H1 (cell line): ENCODE results near the gene KCNAB3. TPM values are rescaled to one million over a fixed set of nuclear protein-coding genes. Genes with fewer than 3 reads are reported as not detected.

Experiments
- CTCF ChIA-PET: fragments of 300-600 bp; sonication (Branson Sonifier 250); formaldehyde crosslinking; loops from one replicate; lab custom pipeline; 2021; ENCODE audit not compliant: partially characterized antibody; lab: Charles Lee
- POLR2A ChIA-PET: fragments of 300-600 bp; sonication (Branson Sonifier 250); formaldehyde crosslinking; loops from one replicate; lab custom pipeline; 2021; ENCODE audit warnings: inconsistent platforms; ENCODE audit not compliant: partially characterized antibody; lab: Charles Lee
- DNase-seq, 2 experiments: peaks; one replicate each; pipeline versions ENCODE4 v3.0.0 to v3.0.0-alpha.2; 2010 to 2022; ENCODE audit warnings: low spot score in 2 of 2, low read depth in 1 of 2, mixed read lengths in 1 of 2
- FAIRE-seq: peaks from 2 replicates; lab custom pipeline; 2011; peaks lifted over from hg19 to GRCh38; lab: Jason Lieb, UNC
- H2AFZ ChIP-seq: 2 replicates; pipeline ENCODE4 v1.8.1; 2012; ENCODE audit warnings: low read length, inconsistent platforms
- H2AK5ac ChIP-seq: 2 replicates; pipeline ENCODE4 v1.6.1; 2013; ENCODE audit warnings: low read depth, low read length
- H2BK120ac ChIP-seq: replicated peaks from 2 replicates; pipeline ENCODE3; 2013; ENCODE audit warnings: low read depth, low read length, inconsistent platforms
- H2BK12ac ChIP-seq: 2 replicates; pipeline ENCODE4 v1.6.1; 2013; ENCODE audit warnings: low read depth, low read length
- H2BK15ac ChIP-seq: 2 replicates; pipeline ENCODE4 v1.6.1; 2013; ENCODE audit warnings: low read length
- H2BK20ac ChIP-seq: 2 replicates; pipeline ENCODE4 v1.6.1; 2013; ENCODE audit warnings: low read length
- H2BK5ac ChIP-seq: 2 replicates; pipeline ENCODE4 v1.6.1; 2013; ENCODE audit warnings: low read depth, low read length
- H3K14ac ChIP-seq: 2 replicates; pipeline ENCODE4 v1.6.1; 2013; ENCODE audit warnings: inconsistent platforms; ENCODE audit not compliant: insufficient read length
- H3K18ac ChIP-seq: 2 replicates; pipeline ENCODE4 v1.6.1; 2013; ENCODE audit warnings: low read length; ENCODE audit errors: extremely low read depth
- H3K23ac ChIP-seq: 2 replicates; pipeline ENCODE4 v1.6.1; 2013; ENCODE audit warnings: inconsistent platforms; ENCODE audit not compliant: insufficient read length
- H3K23me2 ChIP-seq: 2 replicates; pipeline ENCODE4 v1.6.1; 2013; ENCODE audit warnings: low read depth, low read length
- H3K27ac ChIP-seq: 2 replicates; pipeline ENCODE4 v1.6.1; 2011; ENCODE audit warnings: low read depth, low read length, inconsistent platforms
- H3K27me3 ChIP-seq, 4 experiments: replicated peaks in 1 of 4; 1 replicate in 1 of 4; 2 replicates in 3 of 4; pipeline versions ENCODE4 v1.6.1 to v1.8.1; 2011 to 2013; ENCODE audit warnings: low read length in 3 of 4, mild to moderate bottlenecking in 3 of 4, inconsistent platforms in 2 of 4, mixed read lengths in 2 of 4, moderate library complexity in 1 of 4; ENCODE audit not compliant: control insufficient read depth in 3 of 4, insufficient read depth in 3 of 4; ENCODE audit errors: extremely low read depth in 1 of 4
- H3K36me3 ChIP-seq, 4 experiments: 2 replicates each; pipeline versions ENCODE4 v1.6.1 to v1.8.1; 2011 to 2013; ENCODE audit warnings: mild to moderate bottlenecking in 4 of 4, low read length in 3 of 4, moderate library complexity in 2 of 4, control low read depth in 1 of 4, inconsistent platforms in 1 of 4; ENCODE audit not compliant: insufficient read depth in 4 of 4, control insufficient read depth in 2 of 4
- H3K4ac ChIP-seq: replicated peaks from 2 replicates; pipeline ENCODE3; 2013; ENCODE audit warnings: low read length, low read depth, mixed read lengths, inconsistent platforms; ENCODE audit not compliant: insufficient read length
- H3K4me1 ChIP-seq, 4 experiments: replicated peaks in 1 of 4; 1 replicate in 1 of 4; 2 replicates in 3 of 4; pipeline versions ENCODE4 v1.6.1 to v1.8.1; 2011 to 2013; ENCODE audit warnings: low read length in 3 of 4, inconsistent platforms in 2 of 4, mixed read lengths in 1 of 4; ENCODE audit not compliant: insufficient read depth in 4 of 4, control insufficient read depth in 3 of 4
- H3K4me2 ChIP-seq, 2 experiments: 2 replicates each; pipeline versions ENCODE4 v1.6.1 to v1.8.1; 2011 to 2013; ENCODE audit warnings: low read depth in 2 of 2, low read length in 2 of 2, control low read depth in 1 of 2, inconsistent platforms in 1 of 2, mild to moderate bottlenecking in 1 of 2; ENCODE audit not compliant: insufficient read depth in 1 of 2
- H3K4me3 ChIP-seq, 4 experiments: fragments of 200-600, 300-600 bp in 1 of 4; sonication (generic), shearing (Covaris generic), sonication (Bioruptor Twin) in 1 of 4; 2 replicates each; pipeline versions ENCODE4 v1.5.1 to v1.8.1; 2011 to 2016; ENCODE audit warnings: low read length in 4 of 4, low read depth in 3 of 4, control low read depth in 2 of 4, inconsistent platforms in 2 of 4, mild to moderate bottlenecking in 2 of 4, mixed read lengths in 1 of 4, moderate library complexity in 1 of 4; ENCODE audit not compliant: insufficient read depth in 2 of 4; ENCODE audit errors: extremely low read depth in 1 of 4
- H3K56ac ChIP-seq: replicated peaks from 2 replicates; pipeline ENCODE3; 2013; ENCODE audit warnings: low read depth, mild to moderate bottlenecking, mixed read lengths, low read length, inconsistent platforms; ENCODE audit not compliant: insufficient read length
- H3K79me1 ChIP-seq: 2 replicates; pipeline ENCODE4 v1.6.1; 2013; ENCODE audit warnings: low read depth, low read length, control low read depth
- H3K79me2 ChIP-seq, 2 experiments: 2 replicates each; pipeline versions ENCODE4 v1.6.1 to v1.8.1; 2012 to 2013; ENCODE audit warnings: low read length in 2 of 2, mild to moderate bottlenecking in 2 of 2, inconsistent platforms in 1 of 2; ENCODE audit not compliant: insufficient read depth in 2 of 2, control insufficient read depth in 1 of 2
- H3K9ac ChIP-seq, 4 experiments: replicated peaks in 1 of 4; 1 replicate in 1 of 4; 2 replicates in 3 of 4; pipeline versions ENCODE4 v1.6.1 to v1.8.1; 2011 to 2013; ENCODE audit warnings: low read depth in 3 of 4, low read length in 3 of 4, control low read depth in 2 of 4, mild to moderate bottlenecking in 2 of 4, moderate library complexity in 2 of 4, inconsistent platforms in 1 of 4; ENCODE audit errors: extremely low read depth in 1 of 4
- H3K9me3 ChIP-seq, 2 experiments: 2 replicates each; pipeline versions ENCODE4 v1.6.1 to v1.8.1; 2012 to 2013; ENCODE audit warnings: mild to moderate bottlenecking in 2 of 2, moderate library complexity in 2 of 2, control low read depth in 1 of 2, inconsistent platforms in 1 of 2, low read depth in 1 of 2, low read length in 1 of 2, mixed read lengths in 1 of 2; ENCODE audit not compliant: insufficient read depth in 2 of 2
- H4K20me1 ChIP-seq, 2 experiments: replicated peaks in 1 of 2; 2 replicates each; pipeline versions ENCODE3 to v1.8.1; 2011 to 2013; ENCODE audit warnings: inconsistent platforms in 2 of 2, low read length in 2 of 2, mild to moderate bottlenecking in 1 of 2; ENCODE audit not compliant: insufficient read depth in 2 of 2, control insufficient read depth in 1 of 2
- H4K5ac ChIP-seq: 2 replicates; pipeline ENCODE4 v1.6.1; 2013; ENCODE audit warnings: low read length, low read depth, mixed read lengths, inconsistent platforms; ENCODE audit not compliant: insufficient read length
- H4K8ac ChIP-seq: 2 replicates; pipeline ENCODE4 v1.8.0; 2013; ENCODE audit warnings: mild to moderate bottlenecking, moderate library complexity, low read length, inconsistent platforms; ENCODE audit not compliant: insufficient read depth; ENCODE audit errors: extremely low read depth
- H4K91ac ChIP-seq: replicated peaks from 2 replicates; pipeline ENCODE3; 2013; ENCODE audit warnings: low read length, mixed read lengths, inconsistent platforms; ENCODE audit not compliant: insufficient read length
- CBX8 ChIP-seq: fragments of 300-800, 300-1000 bp; sonication (generic); IDR thresholded peaks from 2 replicates; pipeline ENCODE4 v1.7.1; 2016; ENCODE audit warnings: low read depth, low read length, borderline replicate concordance
- CEBPB ChIP-seq: IDR thresholded peaks from 2 replicates; pipeline ENCODE4 v1.6.1; 2012; ENCODE audit warnings: low read depth, low read length
- CHD2 ChIP-seq: IDR thresholded peaks from 2 replicates; pipeline ENCODE4 v1.6.1; 2012; ENCODE audit warnings: low read length, improper control_type of control experiment
- CREB1 ChIP-seq: IDR thresholded peaks from 2 replicates; pipeline ENCODE4 v1.6.1; 2012; ENCODE audit warnings: inconsistent platforms
- EZH2 ChIP-seq: fragments of 200-600 bp; sonication (generic); IDR thresholded peaks from 2 replicates; pipeline ENCODE4 v1.7.1; 2012; ENCODE audit warnings: low read depth, mild to moderate bottlenecking, moderate library complexity, low read length, inconsistent platforms; ENCODE audit not compliant: severe bottlenecking
- NANOG ChIP-seq: IDR thresholded peaks from 2 replicates; pipeline ENCODE4 v1.6.1; 2011; ENCODE audit warnings: low read length, low read depth, mild to moderate bottlenecking, inconsistent platforms; ENCODE audit not compliant: insufficient read depth, poor library complexity, severe bottlenecking
- POLR2AphosphoS5 ChIP-seq: IDR thresholded peaks from 2 replicates; pipeline ENCODE4 v1.6.1; 2011; ENCODE audit warnings: low read depth, low read length
- POU5F1 ChIP-seq: IDR thresholded peaks from 2 replicates; pipeline ENCODE4 v1.6.1; 2011; ENCODE audit warnings: low read depth, mild to moderate bottlenecking, low read length, moderate library complexity
- RFX5 ChIP-seq: IDR thresholded peaks from 2 replicates; pipeline ENCODE4 v1.6.1; 2011; ENCODE audit warnings: low read depth, low read length, improper control_type of control experiment, borderline replicate concordance
- RNF2 ChIP-seq: fragments of 200-900, 300-1000 bp; sonication (generic); IDR thresholded peaks from 2 replicates; pipeline ENCODE4 v1.7.1; 2016; ENCODE audit warnings: borderline replicate concordance, low read depth, mild to moderate bottlenecking, antibody characterized with exemption, low read length; ENCODE audit not compliant: poor library complexity, severe bottlenecking; ENCODE audit errors: missing control alignments
- SIN3A ChIP-seq, 2 experiments: IDR thresholded peaks in 1 of 2; conservative IDR thresholded peaks in 1 of 2; 2 replicates each; pipeline ENCODE4 v1.6.1; 2011 to 2012; ENCODE audit warnings: low read length in 2 of 2, improper control_type of control experiment in 1 of 2, low read depth in 1 of 2, mild to moderate bottlenecking in 1 of 2
- SIRT6 ChIP-seq: IDR thresholded peaks from one replicate; pipeline ENCODE4 v1.7.1; 2012; ENCODE audit warnings: low read length, inconsistent platforms
- SUZ12 ChIP-seq: fragments of 200-600 bp; sonication (generic); IDR thresholded peaks from 2 replicates; pipeline ENCODE4 v1.6.1; 2012; ENCODE audit warnings: mild to moderate bottlenecking, inconsistent platforms, low read length, moderate library complexity, mixed read lengths
- TAF7 ChIP-seq: optimal IDR thresholded peaks from 2 replicates; pipeline ENCODE3; 2011; ENCODE audit warnings: low read depth, mild to moderate bottlenecking, inconsistent platforms, low read length, moderate library complexity, borderline replicate concordance
- TEAD4 ChIP-seq: IDR thresholded peaks from 2 replicates; pipeline ENCODE4 v1.6.1; 2012; ENCODE audit warnings: low read depth, low read length, inconsistent platforms, mixed read lengths
- YY1 ChIP-seq: IDR thresholded peaks from 2 replicates; pipeline ENCODE4 v1.6.1; 2011; ENCODE audit warnings: low read depth, mild to moderate bottlenecking, low read length
- polyA plus RNA-seq, 7 experiments: library from polyadenylated mRNA; depleted of rRNA in 3 of 7; stranded (reverse) in 5 of 7; unstranded in 2 of 7; fragments of >200 nt in 5 of 7; fragments of 200-250 nt in 2 of 7; gene quantifications; 1 replicate in 5 of 7; 2 replicates in 1 of 7; 4 replicates in 1 of 7; pipeline versions ENCODE4 v1.2.1 to v1.2.3, GENCODE V29; 2011 to 2013; ENCODE audit warnings: missing spikeins in 2 of 7, mixed read lengths in 2 of 7
- total RNA-seq: library from RNA; stranded (reverse); fragmentation: NEBNext Ultra II Directional; extraction: Animal tissue kit (Norgen Biotek cat#: 25700); gene quantifications from 2 replicates; pipeline ENCODE4 v1.2.1, GENCODE V29; 2021

Gene KCNAB3
- total and polyA plus RNA-seq, 2 of the 8 experiments (the other 6 are each of a cell fraction or from before 2014, with no cell fraction given) = 1.7 to 2.4 TPM

DNA sequence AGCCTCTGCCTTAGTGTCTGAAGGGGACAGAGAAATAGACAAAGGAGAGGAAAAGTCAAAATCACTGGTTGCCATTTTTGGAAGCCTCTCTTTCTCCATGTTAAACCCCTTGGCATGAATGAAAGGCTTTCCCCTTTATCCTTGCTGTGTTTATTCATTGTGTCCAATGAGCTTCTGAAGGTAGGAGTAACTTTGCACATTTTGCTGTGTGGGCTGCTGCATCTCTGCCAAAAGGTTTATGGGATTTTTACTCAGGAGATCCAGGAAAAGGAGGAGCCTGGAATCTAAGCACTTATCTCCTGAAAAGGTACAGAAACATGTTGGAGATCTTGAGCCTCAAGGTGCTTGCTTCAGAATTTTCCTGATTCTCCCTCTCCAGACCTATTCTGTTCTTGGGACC, 6.2 kb upstream of the KCNAB3 start:
- no peak overlapping the region for H2BK20ac ChIP-seq
- no peak overlapping the region for H3K23ac ChIP-seq
- H3K18ac ChIP-seq = no peak overlapping the region
- H2BK5ac ChIP-seq = no peak overlapping the region
- FAIRE-seq = no peak
- H3K23me2 ChIP-seq = peaks cover 11% of the 10 kb centered on the region
- H2AK5ac ChIP-seq = no peak overlapping the region
- H3K36me3 ChIP-seq = peaks cover 8 to 40% (median 18%) of the 10 kb centered on the region in 4 experiments; a peak in 7 of 8 replicates
- no peak overlapping the region for H2AFZ ChIP-seq
- peaks cover 0 to 3% (median under 1%) of the 10 kb centered on the region in 4 experiments; a peak in 3 of 7 replicates for H3K4me1 ChIP-seq
- H3K79me2 ChIP-seq = 0 out of 4 replicates have a peak, but pooled peaks cover 0 to 4% of the 10 kb centered on the region in 2 experiments
- H3K56ac ChIP-seq = no peak overlapping the region
- no peak overlapping the region for H4K5ac ChIP-seq
- H4K91ac ChIP-seq = no peak overlapping the region
- no peak overlapping the region for H2BK12ac ChIP-seq
- H3K27ac ChIP-seq = no peak overlapping the region
- peaks cover 0 to 1% of the 10 kb centered on the region in 2 experiments for H4K20me1 ChIP-seq
- H3K4me3 ChIP-seq = no peak overlapping the region
- H3K14ac ChIP-seq = no peak overlapping the region
- no peak for DNase-seq
- H3K27me3 ChIP-seq = peaks cover 0 to 1% (median 0%) of the 10 kb centered on the region in 4 experiments; a peak in 1 of 7 replicates
- H3K4ac ChIP-seq = no peak overlapping the region
- H3K9me3 ChIP-seq = no peaks in the 10 kb centered on the region
- H2BK120ac ChIP-seq = no peak overlapping the region
- no peak overlapping the region for H3K4me2 ChIP-seq
- no peak overlapping the region for H3K9ac ChIP-seq
- no peaks in the 10 kb centered on the region for H3K79me1 ChIP-seq
- CTCF ChIA-PET = interaction anchor here (0.8 to 5.7 kb wide), 5 partner anchors 35 to 121 kb away, joined by 3 to 33 read pairs (median 5); no protein-coding TSS in a partner anchor
- POLR2A ChIA-PET = no interaction called here
- no peak overlapping the region for H2BK15ac ChIP-seq
- H4K8ac ChIP-seq = no peak overlapping the region
- TF ChIP-seq RNF2 = no peak
- TF ChIP-seq POLR2AphosphoS5 = no peak
- no peak for TF ChIP-seq SUZ12
- no peak for TF ChIP-seq POU5F1
- TF ChIP-seq TEAD4 = no peak
- TF ChIP-seq CHD2 = no peak
- TF ChIP-seq NANOG = no peak
- TF ChIP-seq CREB1 = no peak
- no peak for TF ChIP-seq SIRT6
- no peak for TF ChIP-seq TAF7
- TF ChIP-seq EZH2 = no peak
- no peak for TF ChIP-seq YY1
- TF ChIP-seq CBX8 = no peak
- TF ChIP-seq CEBPB = no peak
- TF ChIP-seq RFX5 = no peak
- no peak for TF ChIP-seq SIN3A (conservative IDR thresholded peaks at IDR 0.05 in 1 of 2, IDR thresholded peaks at IDR 0.05 in 1 of 2; ENCODE audit: low read depth in 1 of 2, low read length in 2 of 2)
